GM19238 (cell line): ENCODE results near the gene EPHB2.
"Not testable (repeated sequence)": the region's sequence is repeated elsewhere in the genome, so short reads cannot be mapped to it uniquely, and the experiment has no call there.

ENCODE experiments used
- DNase-seq: peaks from one replicate; pipeline ENCODE4 v3.0.0; 2011; ENCODE audit warnings: low spot score; ENCODE audit not compliant: insufficient read length

The EPHB2 gene

GRCh38 chr1:22936681-22937080, 226.0 kb downstream of the EPHB2 start:
- no peak for DNase-seq

- no peak for DNase-seq
These were observed 230.6 kb downstream of the EPHB2 start for GRCh38 chr1:22941257-22941656.

GRCh38 chr1:22944346-22945055, 233.9 kb downstream of the EPHB2 start:
- DNase-seq, result no peak

GRCh38 chr1:22945171-22945570, 234.5 kb downstream of the EPHB2 start:
- DNase-seq, result not testable (repeated sequence)

- DNase-seq, result no peak
These were observed 239.2 kb downstream of the EPHB2 start for GRCh38 chr1:22949822-22950331.

- no peak for DNase-seq
These were observed 241.2 kb downstream of the EPHB2 start for GRCh38 chr1:22951796-22952195.

- no peak for DNase-seq
These were observed 242.0 kb downstream of the EPHB2 start for GRCh38 chr1:22952694-22953056.

GRCh38 chr1:22953057-22953739, 242.6 kb downstream of the EPHB2 start:
- DNase-seq, result no peak

- no peak for DNase-seq
These were observed 243.1 kb downstream of the EPHB2 start for GRCh38 chr1:22953740-22954141.

- DNase-seq, result no peak
These were observed 244.5 kb downstream of the EPHB2 start for GRCh38 chr1:22955146-22955545.

- no peak for DNase-seq
These were observed 246.4 kb downstream of the EPHB2 start for GRCh38 chr1:22957066-22957465.

- no peak for DNase-seq
These were observed 247.9 kb downstream of the EPHB2 start for GRCh38 chr1:22958556-22958955.

- DNase-seq, result no peak
These were observed 249.1 kb downstream of the EPHB2 start for GRCh38 chr1:22959545-22960360.

GRCh38 chr1:22962558-22962957, 251.9 kb downstream of the EPHB2 start:
- no peak for DNase-seq

GRCh38 chr1:22963044-22963677, 252.5 kb downstream of the EPHB2 start:
- no peak for DNase-seq

- DNase-seq, result no peak
These were observed 255.7 kb downstream of the EPHB2 start for GRCh38 chr1:22966309-22966708.

GRCh38 chr1:22967833-22968232, 257.2 kb downstream of the EPHB2 start:
- DNase-seq, result no peak

GRCh38 chr1:22969304-22969709, 258.7 kb downstream of the EPHB2 start:
- no peak for DNase-seq

- DNase-seq, result no peak
These were observed 259.5 kb downstream of the EPHB2 start for GRCh38 chr1:22970096-22970495.
